WTC11 (cell line): ENCODE data around the gene MORC2.

Source experiments
- ATF3 ChIP-seq: sonication (generic); formaldehyde crosslinking; conservative IDR thresholded peaks from 2 replicates; pipeline ENCODE4 v1.8.1; 2022; ENCODE audit warnings: mild to moderate bottlenecking, missing genetic modification reagents
- CTCF ChIP-seq: fragments of 200-600 bp; IDR thresholded peaks from 2 replicates; pipeline ENCODE4 v1.8.0; 2022; ENCODE audit warnings: antibody characterized with exemption
- FOXJ3 ChIP-seq: sonication (generic); formaldehyde crosslinking; IDR thresholded peaks from 2 replicates; pipeline ENCODE4 v1.9.0; 2021; ENCODE audit warnings: missing genetic modification reagents, mild to moderate bottlenecking, borderline replicate concordance
- KAT7 ChIP-seq: sonication (generic); formaldehyde crosslinking; IDR thresholded peaks from 2 replicates; pipeline ENCODE4 v1.8.1; 2023; ENCODE audit warnings: missing genetic modification reagents, mild to moderate bottlenecking, borderline replicate concordance
- NFYB ChIP-seq: sonication (generic); formaldehyde crosslinking; conservative IDR thresholded peaks from 2 replicates; pipeline ENCODE4 v1.8.0; 2022; ENCODE audit warnings: low read depth, missing genetic modification reagents
- PRDM15 ChIP-seq: sonication (generic); formaldehyde crosslinking; IDR thresholded peaks from 2 replicates; pipeline ENCODE4 v1.8.0; 2022; ENCODE audit warnings: missing genetic modification reagents
- TCF7 ChIP-seq: sonication (generic); formaldehyde crosslinking; IDR thresholded peaks from 2 replicates; pipeline ENCODE4 v1.8.0; 2022; ENCODE audit warnings: mild to moderate bottlenecking, low read depth, missing genetic modification reagents, moderate library complexity
- USF1 ChIP-seq: sonication (generic); formaldehyde crosslinking; IDR thresholded peaks from 2 replicates; pipeline ENCODE4 v1.8.0; 2022; ENCODE audit warnings: mild to moderate bottlenecking, missing genetic modification reagents
- ZNF121 ChIP-seq: sonication (generic); formaldehyde crosslinking; IDR thresholded peaks from 2 replicates; pipeline ENCODE4 v1.8.0; 2023; ENCODE audit warnings: missing genetic modification reagents
- ZNF317 ChIP-seq: sonication (generic); formaldehyde crosslinking; IDR thresholded peaks from 2 replicates; pipeline ENCODE4 v1.8.1; 2023; ENCODE audit warnings: low read depth, mild to moderate bottlenecking, moderate library complexity, missing genetic modification reagents, borderline replicate concordance
- ZSCAN18 ChIP-seq: fragments of 250-450 bp; sonication (Bioruptor Pico); IDR thresholded peaks from 2 replicates; pipeline ENCODE4 v2.1.2; 2022; ENCODE audit warnings: mild to moderate bottlenecking, moderate library complexity

GRCh38 chr22:30878516-30879414, 89.8 kb downstream of the MORC2 start:
- TF ChIP-seq CTCF (no peak), TCF7 (no peak), USF1 (CRISPR knock-in tag) (no peak), ZNF121 (CRISPR knock-in tag) (no peak), KAT7 (CRISPR knock-in tag) (no peak), NFYB (CRISPR knock-in tag) (no peak), ZSCAN18 (CRISPR knock-in tag) (no peak), FOXJ3 (no peak), PRDM15 (CRISPR knock-in tag) (no peak), ZNF317 (CRISPR knock-in tag) (no peak), ATF3 (CRISPR knock-in tag) (no peak)
